H9 (cell line): ENCODE measurements around the gene MAD1L1. TPM values are rescaled to one million over a fixed set of nuclear protein-coding genes. Genes with fewer than 3 reads are reported as not detected.

ENCODE experiments used
- DNase-seq: peaks from one replicate; pipeline ENCODE4 v3.0.0-alpha.2; 2017
- H2AFZ ChIP-seq: one replicate; pipeline ENCODE4 v1.6.1; 2013; ENCODE audit warnings: mild to moderate bottlenecking, low read length, control low read depth, moderate library complexity
- H2AK5ac ChIP-seq: 2 replicates; pipeline ENCODE4 v1.6.1; 2013; ENCODE audit warnings: low read length, control low read depth, mixed read lengths; ENCODE audit not compliant: insufficient read length
- H2BK120ac ChIP-seq: one replicate; pipeline ENCODE4 v1.6.1; 2013; ENCODE audit warnings: low read depth, mild to moderate bottlenecking, low read length, control low read depth, inconsistent platforms; ENCODE audit not compliant: poor library complexity, severe bottlenecking
- H2BK12ac ChIP-seq: 2 replicates; pipeline ENCODE4 v1.6.1; 2013; ENCODE audit warnings: low read length, control low read depth, mixed read lengths, low read depth; ENCODE audit not compliant: insufficient read length
- H2BK15ac ChIP-seq: 2 replicates; pipeline ENCODE4 v1.6.1; 2013; ENCODE audit warnings: low read depth, low read length, control low read depth
- H2BK20ac ChIP-seq: one replicate; pipeline ENCODE4 v1.6.1; 2013; ENCODE audit warnings: low read depth, mild to moderate bottlenecking, low read length, control low read depth, inconsistent platforms; ENCODE audit not compliant: poor library complexity, severe bottlenecking
- H2BK5ac ChIP-seq: 2 replicates; pipeline ENCODE4 v1.6.1; 2013; ENCODE audit warnings: low read length, control low read depth, mixed read lengths; ENCODE audit not compliant: insufficient read length
- H3K14ac ChIP-seq: 2 replicates; pipeline ENCODE4 v1.6.1; 2013; ENCODE audit warnings: low read length, control low read depth; ENCODE audit not compliant: insufficient read depth
- H3K18ac ChIP-seq: 2 replicates; pipeline ENCODE4 v1.6.1; 2013; ENCODE audit warnings: low read depth, mild to moderate bottlenecking, mixed read lengths, low read length, control low read depth; ENCODE audit not compliant: insufficient read length
- H3K23ac ChIP-seq: 2 replicates; pipeline ENCODE4 v1.6.1; 2013; ENCODE audit warnings: low read length, control low read depth, mixed read lengths, low read depth; ENCODE audit not compliant: insufficient read length
- H3K23me2 ChIP-seq: 2 replicates; pipeline ENCODE4 v1.6.1; 2013; ENCODE audit warnings: low read depth, mild to moderate bottlenecking, mixed read lengths, low read length, control low read depth; ENCODE audit not compliant: insufficient read length, poor library complexity, severe bottlenecking
- H3K27ac ChIP-seq: 2 replicates; pipeline ENCODE4 v1.5.1; 2013; ENCODE audit warnings: low read length, control low read depth, mixed read lengths, low read depth; ENCODE audit not compliant: insufficient read length
- H3K27me3 ChIP-seq: 2 replicates; pipeline ENCODE4 v1.6.1; 2013; ENCODE audit warnings: low read length, control low read depth, inconsistent platforms; ENCODE audit not compliant: insufficient read depth
- H3K4ac ChIP-seq: 2 replicates; pipeline ENCODE4 v1.6.1; 2013; ENCODE audit warnings: low read depth, mild to moderate bottlenecking, control low read depth, inconsistent platforms, low read length, moderate library complexity
- H3K4me1 ChIP-seq: 2 replicates; pipeline ENCODE4 v1.6.1; 2013; ENCODE audit warnings: low read length, control low read depth, inconsistent platforms; ENCODE audit not compliant: insufficient read depth
- H3K4me2 ChIP-seq: 2 replicates; pipeline ENCODE4 v1.6.1; 2013; ENCODE audit warnings: low read length, control low read depth, mixed read lengths; ENCODE audit not compliant: insufficient read length, insufficient read depth
- H3K56ac ChIP-seq: 2 replicates; pipeline ENCODE4 v1.6.1; 2013; ENCODE audit warnings: low read depth, mild to moderate bottlenecking, mixed read lengths, low read length, control low read depth; ENCODE audit not compliant: insufficient read length
- H3K79me1 ChIP-seq: 2 replicates; pipeline ENCODE4 v1.6.1; 2013; ENCODE audit warnings: low read depth, mild to moderate bottlenecking, moderate library complexity, low read length, control low read depth, inconsistent platforms; ENCODE audit not compliant: insufficient read depth, poor library complexity, severe bottlenecking
- H3K79me2 ChIP-seq: 2 replicates; pipeline ENCODE4 v1.6.1; 2013; ENCODE audit warnings: low read length, control low read depth, inconsistent platforms; ENCODE audit not compliant: insufficient read depth
- H3K9ac ChIP-seq: 2 replicates; pipeline ENCODE4 v1.6.1; 2013; ENCODE audit warnings: low read length, control low read depth, mixed read lengths; ENCODE audit not compliant: insufficient read length; ENCODE audit errors: extremely low read depth
- H3K9me3 ChIP-seq: one replicate; pipeline ENCODE4 v1.6.1; 2013; ENCODE audit warnings: low read depth, low read length, inconsistent platforms; ENCODE audit not compliant: control insufficient read depth
- H3T11ph ChIP-seq: one replicate; pipeline ENCODE4 v1.6.1; 2013; ENCODE audit warnings: mild to moderate bottlenecking, low read length, control low read depth, inconsistent platforms
- H4K20me1 ChIP-seq: one replicate; pipeline ENCODE4 v1.6.1; 2013; ENCODE audit not compliant: control insufficient read depth, insufficient read length, insufficient read depth
- H4K5ac ChIP-seq: 2 replicates; pipeline ENCODE4 v1.6.1; 2013; ENCODE audit warnings: low read depth, mild to moderate bottlenecking, mixed read lengths, low read length, control low read depth; ENCODE audit not compliant: insufficient read length
- H4K8ac ChIP-seq: replicated peaks from 2 replicates; pipeline ENCODE4 v1.6.1; 2013; ENCODE audit warnings: low read length, control low read depth, mixed read lengths, low read depth; ENCODE audit not compliant: insufficient read length
- H4K91ac ChIP-seq: 2 replicates; pipeline ENCODE4 v1.6.1; 2013; ENCODE audit warnings: low read depth, mild to moderate bottlenecking, moderate library complexity, mixed read lengths, low read length, control low read depth; ENCODE audit not compliant: insufficient read length
- H3K27ac Mint-ChIP-seq, 3 experiments: 2 replicates in 2 of 3; 3 replicates in 1 of 3; pipeline ENCODE4 v1.8.0; 2020 to 2021; ENCODE audit warnings: mixed read lengths in 3 of 3, mild to moderate bottlenecking in 1 of 3, moderate library complexity in 1 of 3
- H3K27me3 Mint-ChIP-seq: 2 replicates; pipeline ENCODE4 v1.8.0; 2021; ENCODE audit warnings: low read depth, mild to moderate bottlenecking, moderate library complexity, mixed read lengths
- H3K36me3 Mint-ChIP-seq, 3 experiments: 2 replicates in 2 of 3; 3 replicates in 1 of 3; pipeline ENCODE4 v1.8.0; 2020 to 2021; ENCODE audit warnings: low read depth in 3 of 3, mixed read lengths in 3 of 3; ENCODE audit not compliant: insufficient read depth in 1 of 3
- H3K4me1 Mint-ChIP-seq, 2 experiments: 2 replicates each; pipeline ENCODE4 v1.8.0; 2020; ENCODE audit warnings: mixed read lengths in 2 of 2
- H3K4me3 Mint-ChIP-seq, 2 experiments: 2 replicates in 1 of 2; 3 replicates in 1 of 2; pipeline ENCODE4 v1.8.0; 2020 to 2021; ENCODE audit warnings: mild to moderate bottlenecking in 2 of 2, mixed read lengths in 2 of 2, moderate library complexity in 1 of 2
- H3K9me3 Mint-ChIP-seq, 2 experiments: 2 replicates in 1 of 2; 3 replicates in 1 of 2; pipeline ENCODE4 v1.8.0; 2020; ENCODE audit warnings: mild to moderate bottlenecking in 2 of 2, mixed read lengths in 2 of 2, moderate library complexity in 1 of 2
- WGBS: extraction: QIAGEN DNeasy Blood & Tissue Kit; methylation state at CpG from one replicate; pipeline ENCODE4 v1.1.7; 2013; ENCODE audit warnings: missing lambda C conversion rate, low lambda C conversion rate, mixed read lengths; ENCODE audit not compliant: insufficient read length; ENCODE audit errors: extremely low coverage; 5-methylcytosine and 5-hydroxymethylcytosine counted together
- total RNA-seq: library from RNA; stranded (reverse); gene quantifications from 2 replicates; pipeline ENCODE4 v1.2.1, GENCODE V29; 2021
- TF ChIP-seq, protein P1 (sequence below): fragments of 200-600 bp; sonication (generic); conservative IDR thresholded peaks from 3 replicates; pipeline ENCODE4 v1.8.0; 2021; ENCODE audit warnings: antibody characterized with exemption, mild to moderate bottlenecking

MAD1L1 gene
- total RNA-seq, 1 experiment from 2014 or later = 39.0 TPM

DNA sequence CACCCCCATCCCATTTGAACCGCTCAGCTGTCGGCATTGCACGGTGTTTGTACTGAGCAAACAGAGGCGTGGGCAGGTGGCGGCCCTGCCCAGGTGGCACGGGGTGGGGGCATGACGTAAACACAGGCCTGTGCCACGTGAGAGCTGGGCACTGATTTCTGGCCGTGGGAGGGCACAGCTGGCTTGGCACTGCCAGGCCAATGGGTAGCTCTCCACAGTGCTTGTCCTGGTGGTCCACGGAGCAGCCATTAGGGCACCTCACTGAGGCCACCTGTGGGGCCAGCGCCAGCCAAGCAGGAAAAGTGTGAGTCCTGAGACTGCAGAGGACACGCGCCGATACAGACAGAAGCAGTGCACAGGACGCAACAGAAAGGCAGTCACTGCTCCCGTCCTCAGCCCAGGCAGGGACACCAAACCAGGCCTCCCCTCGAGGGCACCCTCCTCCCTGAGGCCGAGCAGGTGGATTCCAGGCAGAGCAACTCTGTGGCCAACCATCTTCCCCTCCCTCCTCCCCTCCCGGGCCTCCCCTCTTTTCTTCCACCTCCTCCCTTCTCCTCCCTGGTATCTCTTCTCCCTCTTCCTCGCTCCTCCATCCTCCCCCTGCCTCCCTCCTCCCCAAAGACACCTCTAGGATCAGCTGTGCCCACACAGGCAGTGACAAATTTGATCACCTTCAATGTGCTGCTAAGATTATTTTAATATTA is 303.9 kb downstream of the MAD1L1 start:
- no peaks in the 10 kb centered on the region for H3K4me1 Mint-ChIP-seq
- H2BK5ac ChIP-seq = no peak overlapping the region

More for the DNA sequence above, 303.9 kb downstream of the MAD1L1 start:
- Mint-ChIP-seq H3K4me3 (no peak overlapping the region), H3K9me3 (peaks cover 4 to 9% of the 10 kb centered on the region in 2 experiments; a peak in 4 of 5 replicates), H3K36me3 (peaks cover 5 to 7% (median 5%) of the 10 kb centered on the region in 3 experiments; a peak in 5 of 7 replicates), H3K27me3 (no peaks in the 10 kb centered on the region; the same call in 1 of the 2 replicates), H3K27ac (no peak overlapping the region; a peak in 1 of 7 replicates)
- Histone ChIP-seq H2AFZ (no peak overlapping the region), H3K79me2 (no peaks in the 10 kb centered on the region), H2AK5ac (no peak overlapping the region), H3K14ac (no peak overlapping the region), H3K79me1 (no peaks in the 10 kb centered on the region), H3K4me2 (no peak overlapping the region), H4K5ac (no peak overlapping the region), H2BK15ac (no peak overlapping the region), H3K9me3 (no peaks in the 10 kb centered on the region), H3K27me3 (no peaks in the 10 kb centered on the region), H2BK12ac (no peak overlapping the region), H3K9ac (no peak overlapping the region), H2BK120ac (no peak overlapping the region), H2BK20ac (no peak overlapping the region), H3K23ac (no peak overlapping the region), H3K56ac (no peak overlapping the region), H3K27ac (no peak overlapping the region), H4K20me1 (no peaks in the 10 kb centered on the region), H4K8ac (no peak overlapping the region), H3K4me1 (no peaks in the 10 kb centered on the region), H3K4ac (no peak overlapping the region), H3K18ac (no peak overlapping the region), H4K91ac (no peak overlapping the region), H3T11ph (no peak overlapping the region), H3K23me2 (no peaks in the 10 kb centered on the region)
- TF ChIP-seq, protein P1, sequence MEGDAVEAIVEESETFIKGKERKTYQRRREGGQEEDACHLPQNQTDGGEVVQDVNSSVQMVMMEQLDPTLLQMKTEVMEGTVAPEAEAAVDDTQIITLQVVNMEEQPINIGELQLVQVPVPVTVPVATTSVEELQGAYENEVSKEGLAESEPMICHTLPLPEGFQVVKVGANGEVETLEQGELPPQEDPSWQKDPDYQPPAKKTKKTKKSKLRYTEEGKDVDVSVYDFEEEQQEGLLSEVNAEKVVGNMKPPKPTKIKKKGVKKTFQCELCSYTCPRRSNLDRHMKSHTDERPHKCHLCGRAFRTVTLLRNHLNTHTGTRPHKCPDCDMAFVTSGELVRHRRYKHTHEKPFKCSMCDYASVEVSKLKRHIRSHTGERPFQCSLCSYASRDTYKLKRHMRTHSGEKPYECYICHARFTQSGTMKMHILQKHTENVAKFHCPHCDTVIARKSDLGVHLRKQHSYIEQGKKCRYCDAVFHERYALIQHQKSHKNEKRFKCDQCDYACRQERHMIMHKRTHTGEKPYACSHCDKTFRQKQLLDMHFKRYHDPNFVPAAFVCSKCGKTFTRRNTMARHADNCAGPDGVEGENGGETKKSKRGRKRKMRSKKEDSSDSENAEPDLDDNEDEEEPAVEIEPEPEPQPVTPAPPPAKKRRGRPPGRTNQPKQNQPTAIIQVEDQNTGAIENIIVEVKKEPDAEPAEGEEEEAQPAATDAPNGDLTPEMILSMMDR = no peak
- no peak for DNase-seq
- WGBS = no CpG with 5 or more reads among the region's 20 CpGs
